Stimulated activated effector memory CD8-positive, alpha-beta T cell treated with anti-CD3 and anti-CD28 coated beads, Interleukin-12 subunit alpha, Interleukin-12 subunit beta, amount 100 ng/mL, for 72 hours (primary cell): Measurements from ENCODE around the gene USH1C.

Source experiments
- ATAC-seq: fragments of 150-1000 bp; cut with Tn5 transposase; 2 replicates; pipeline ENCODE4 v1.10.0; 2021
- DNase-seq, 2 donors: peaks; one replicate each; pipeline ENCODE4 v3.0.0; 2021 to 2022; ENCODE audit warnings: low spot score in 2 of 2
- H3K27ac Mint-ChIP-seq: one replicate; pipeline ENCODE4 v1.8.0; 2022; ENCODE audit warnings: mild to moderate bottlenecking, mixed read lengths
- H3K36me3 Mint-ChIP-seq: one replicate; pipeline ENCODE4 v1.8.0; 2022; ENCODE audit warnings: mild to moderate bottlenecking, mixed read lengths
- H3K4me1 Mint-ChIP-seq: one replicate; pipeline ENCODE4 v1.8.0; 2022; ENCODE audit warnings: mixed read lengths
- H3K4me3 Mint-ChIP-seq: one replicate; pipeline ENCODE4 v1.8.0; 2022; ENCODE audit warnings: mild to moderate bottlenecking, mixed read lengths
- H3K9me3 Mint-ChIP-seq: one replicate; pipeline ENCODE4 v1.8.0; 2022; ENCODE audit warnings: mixed read lengths

Gene USH1C

DNA sequence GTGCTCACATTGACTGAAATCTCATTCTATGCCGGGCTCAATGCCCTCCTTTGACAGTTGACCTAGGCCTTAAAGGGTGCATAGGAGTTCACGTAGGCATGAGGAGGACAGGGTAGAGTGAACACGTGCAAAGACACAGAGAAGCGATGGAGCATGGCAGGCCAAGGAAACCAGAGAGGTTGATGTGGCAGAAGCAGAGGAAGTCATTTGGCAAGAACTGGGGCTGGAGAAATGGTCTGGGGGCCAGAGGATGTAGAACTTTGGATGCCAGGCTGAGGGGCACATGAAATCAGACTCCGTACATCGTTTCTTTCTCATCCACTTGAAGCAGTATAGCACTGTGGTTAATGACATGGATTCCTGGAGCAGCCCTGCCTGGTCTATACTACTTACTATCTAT, 54.0 kb downstream of the USH1C start:
- no peaks in the 10 kb centered on the region for H3K36me3 Mint-ChIP-seq
- no peaks in the 10 kb centered on the region for H3K4me1 Mint-ChIP-seq
- H3K9me3 Mint-ChIP-seq, result no peaks in the 10 kb centered on the region
- H3K27ac Mint-ChIP-seq, result no peak overlapping the region
- ATAC-seq (no peak), DNase-seq (no peak)
- no peak overlapping the region for H3K4me3 Mint-ChIP-seq

- DNase-seq, result no peak
- ATAC-seq, result no peak
- Mint-ChIP-seq H3K36me3 (no peaks in the 10 kb centered on the region), H3K4me3 (no peak overlapping the region), H3K27ac (no peak overlapping the region), H3K9me3 (no peaks in the 10 kb centered on the region), H3K4me1 (no peaks in the 10 kb centered on the region)
Measured at GRCh38 chr11:17489751-17490150, 54.5 kb downstream of the USH1C start.

DNA sequence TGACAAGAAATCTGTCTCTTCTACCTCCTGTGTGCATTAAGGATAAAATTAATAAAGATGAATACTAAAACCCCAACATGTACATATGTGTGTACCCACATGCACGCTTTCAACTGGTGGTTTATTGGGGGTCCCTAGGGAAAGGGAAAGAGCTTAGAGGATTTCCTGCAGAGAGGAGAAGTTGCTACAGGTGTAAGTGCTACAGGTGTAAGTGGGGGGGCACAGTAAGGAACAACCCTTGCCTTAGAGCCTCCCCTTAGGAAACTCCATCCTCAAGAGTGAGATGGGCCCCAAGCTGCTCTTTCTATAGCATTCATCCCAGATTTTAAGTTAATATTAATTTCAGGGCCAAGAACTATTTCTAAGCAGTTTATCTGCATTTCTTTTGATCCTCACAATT, 55.7 kb downstream of the USH1C start:
- no peak overlapping the region for H3K4me3 Mint-ChIP-seq
- DNase-seq, result no peak
- H3K27ac Mint-ChIP-seq, result no peak overlapping the region
- no peaks in the 10 kb centered on the region for H3K36me3 Mint-ChIP-seq
- peaks cover 1% of the 10 kb centered on the region for H3K9me3 Mint-ChIP-seq
- no peak for ATAC-seq
- H3K4me1 Mint-ChIP-seq, result no peaks in the 10 kb centered on the region

DNA sequence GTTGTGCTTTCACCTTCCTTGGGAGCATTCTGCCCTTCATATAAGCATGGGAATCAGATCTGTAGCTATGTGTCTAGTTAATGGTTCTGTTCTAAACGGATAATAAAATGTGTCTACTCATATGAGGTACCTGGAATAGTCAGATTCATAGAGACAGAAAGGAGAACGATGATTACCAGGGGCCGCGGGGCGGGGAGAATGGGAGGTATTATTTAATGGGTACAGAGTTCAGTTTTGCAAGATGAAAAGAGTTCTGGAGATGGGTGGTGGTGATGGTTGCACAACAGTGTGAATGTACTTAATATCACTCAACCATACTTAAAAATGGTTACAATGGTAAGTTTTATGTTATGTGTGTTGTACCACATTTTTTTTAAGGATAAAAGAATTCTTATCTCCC, 57.6 kb downstream of the USH1C start:
- Mint-ChIP-seq H3K9me3 (peaks cover 4% of the 10 kb centered on the region), H3K36me3 (no peaks in the 10 kb centered on the region), H3K4me3 (no peak overlapping the region), H3K27ac (no peak overlapping the region), H3K4me1 (no peaks in the 10 kb centered on the region)
- ATAC-seq (no peak), DNase-seq (no peak)

DNA sequence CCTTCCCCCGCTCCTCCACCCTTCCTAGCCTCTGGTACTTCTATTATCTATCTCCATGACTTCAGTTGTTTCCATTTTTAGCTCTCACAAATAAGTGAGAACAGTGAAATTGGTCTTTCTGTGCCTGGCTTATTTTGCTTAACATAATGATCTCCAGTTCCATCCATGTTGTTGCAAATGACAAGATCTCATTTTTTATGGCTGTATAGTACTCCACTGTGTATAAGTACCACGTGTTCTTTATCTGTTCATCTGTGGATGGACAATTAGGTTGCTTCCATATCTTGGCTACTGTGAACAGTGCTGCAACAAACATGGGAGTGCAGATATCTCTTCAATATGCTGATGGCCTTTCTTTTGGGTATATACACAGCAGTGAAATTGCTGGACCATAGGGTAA, 60.7 kb downstream of the USH1C start:
- H3K9me3 Mint-ChIP-seq, result peaks cover 4% of the 10 kb centered on the region
- DNase-seq, result no peak
- no peaks in the 10 kb centered on the region for H3K4me1 Mint-ChIP-seq
- H3K27ac Mint-ChIP-seq, result no peak overlapping the region
- no peak for ATAC-seq
- no peak overlapping the region for H3K4me3 Mint-ChIP-seq
- no peaks in the 10 kb centered on the region for H3K36me3 Mint-ChIP-seq

DNA sequence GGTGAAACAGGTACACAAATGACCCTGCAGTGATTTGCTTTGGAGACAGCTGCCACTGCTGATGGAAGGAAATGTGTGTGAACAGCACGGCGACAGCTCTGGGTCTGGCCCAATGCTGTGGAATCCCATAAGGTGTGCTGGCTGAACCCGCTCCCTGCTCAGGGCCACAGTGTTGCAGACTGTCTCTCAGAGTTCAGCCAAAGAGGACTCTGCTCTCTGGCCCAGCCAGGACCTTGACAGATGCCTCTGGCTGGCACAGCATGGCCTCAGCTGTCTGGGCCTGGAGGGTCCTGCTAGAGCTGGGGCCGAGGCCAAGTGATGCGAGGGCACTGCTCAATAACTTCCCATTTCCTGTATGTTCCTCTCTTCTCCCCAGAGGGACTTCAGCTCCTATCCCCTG, 62.3 kb downstream of the USH1C start:
- ATAC-seq (no peak), DNase-seq (no peak)
- Mint-ChIP-seq H3K36me3 (no peaks in the 10 kb centered on the region), H3K27ac (no peak overlapping the region), H3K4me3 (no peak overlapping the region), H3K4me1 (no peaks in the 10 kb centered on the region), H3K9me3 (peaks cover 4% of the 10 kb centered on the region)

GRCh38 chr11:17479284-17480214, 64.7 kb downstream of the USH1C start:
- Mint-ChIP-seq H3K4me3 (no peak overlapping the region), H3K4me1 (no peaks in the 10 kb centered on the region), H3K36me3 (no peaks in the 10 kb centered on the region), H3K27ac (no peak overlapping the region), H3K9me3 (peaks cover 4% of the 10 kb centered on the region)
- no peak for DNase-seq
- ATAC-seq, result no peak

DNA sequence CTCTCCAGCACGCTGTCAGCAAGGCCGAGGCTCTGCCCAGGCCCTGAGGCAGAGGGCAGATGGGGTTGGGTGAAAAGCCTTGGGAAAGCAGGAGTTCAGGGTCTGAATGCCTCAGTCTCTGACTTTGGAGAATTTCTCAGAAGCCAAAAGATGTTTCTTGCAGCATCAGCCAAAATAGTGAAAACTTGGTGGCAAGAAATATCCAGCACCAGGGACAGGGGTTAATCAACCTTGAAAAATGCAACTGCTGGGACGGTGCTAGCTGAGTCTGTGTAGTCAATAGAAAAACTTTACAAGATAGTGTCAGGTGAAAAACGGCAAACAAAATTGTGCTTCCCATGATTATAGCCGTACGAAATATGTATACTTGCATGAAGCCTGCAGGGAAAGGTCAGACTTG, 66.1 kb downstream of the USH1C start:
- H3K4me3 Mint-ChIP-seq, result no peak overlapping the region
- no peaks in the 10 kb centered on the region for H3K4me1 Mint-ChIP-seq
- no peaks in the 10 kb centered on the region for H3K9me3 Mint-ChIP-seq
- ATAC-seq (no peak), DNase-seq (no peak)
- no peaks in the 10 kb centered on the region for H3K36me3 Mint-ChIP-seq
- H3K27ac Mint-ChIP-seq, result no peak overlapping the region

DNA sequence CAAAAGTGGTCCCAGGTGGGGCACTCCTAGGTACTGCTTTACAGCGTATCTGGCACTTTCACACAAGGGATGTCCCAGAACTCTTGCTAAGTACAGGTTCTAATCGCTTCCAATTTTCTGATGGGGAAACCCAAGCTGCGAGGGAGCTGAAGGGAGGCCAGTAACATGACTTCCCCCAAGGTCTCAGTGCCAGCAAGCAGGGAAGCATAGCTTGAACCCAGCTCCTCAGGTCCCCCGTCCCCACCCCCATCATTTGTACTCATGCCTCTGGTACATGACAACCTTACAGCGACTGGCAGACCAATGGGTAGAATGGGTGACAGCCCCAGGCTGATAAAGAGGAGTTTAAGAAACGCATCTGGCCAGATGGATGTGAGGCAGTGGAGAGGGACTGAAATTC, 66.9 kb downstream of the USH1C start:
- DNase-seq, result no peak

GRCh38 chr11:17477084-17477333, 67.2 kb downstream of the USH1C start:
- H3K36me3 Mint-ChIP-seq, result no peaks in the 10 kb centered on the region

More for the DNA sequence above, 66.9 kb downstream of the USH1C start:
- H3K4me3 Mint-ChIP-seq, result no peak overlapping the region
- ATAC-seq, result no peak
- H3K9me3 Mint-ChIP-seq, result no peaks in the 10 kb centered on the region
- no peaks in the 10 kb centered on the region for H3K4me1 Mint-ChIP-seq
- no peaks in the 10 kb centered on the region for H3K36me3 Mint-ChIP-seq
- H3K27ac Mint-ChIP-seq, result no peak overlapping the region

GRCh38 chr11:17476317-17477083, 67.7 kb downstream of the USH1C start, which contains the start of gene ABCC8:
ABCC8 (minus strand) TSS chr11:17476845; CDS start chr11:17476776, 69 bp downstream.
- no peak within 1 kb of the TSS for H3K27ac Mint-ChIP-seq
- DNase-seq, result no peak

More at GRCh38 chr11:17477084-17477333, 67.2 kb downstream of the USH1C start:
- Mint-ChIP-seq H3K4me1 (no peaks in the 10 kb centered on the region), H3K27ac (no peak overlapping the region), H3K4me3 (no peak overlapping the region), H3K9me3 (no peaks in the 10 kb centered on the region)
- DNase-seq (no peak), ATAC-seq (no peak)

GRCh38 chr11:17475666-17476316, 68.4 kb downstream of the USH1C start:
- no peaks in the 10 kb centered on the region for H3K4me1 Mint-ChIP-seq
- H3K36me3 Mint-ChIP-seq, result no peaks in the 10 kb centered on the region
- H3K9me3 Mint-ChIP-seq, result no peaks in the 10 kb centered on the region
- no peak for DNase-seq
- H3K27ac Mint-ChIP-seq, result no peak overlapping the region
- no peak for ATAC-seq
- H3K4me3 Mint-ChIP-seq, result no peak overlapping the region

More at GRCh38 chr11:17476317-17477083, 67.7 kb downstream of the USH1C start, which contains the start of gene ABCC8:
- Mint-ChIP-seq H3K4me1 (no peaks in the 10 kb centered on the region), H3K36me3 (no peaks in the 10 kb centered on the region), H3K9me3 (no peaks in the 10 kb centered on the region), H3K4me3 (no peak within 1 kb of the TSS)
- ATAC-seq, result no peak

DNA sequence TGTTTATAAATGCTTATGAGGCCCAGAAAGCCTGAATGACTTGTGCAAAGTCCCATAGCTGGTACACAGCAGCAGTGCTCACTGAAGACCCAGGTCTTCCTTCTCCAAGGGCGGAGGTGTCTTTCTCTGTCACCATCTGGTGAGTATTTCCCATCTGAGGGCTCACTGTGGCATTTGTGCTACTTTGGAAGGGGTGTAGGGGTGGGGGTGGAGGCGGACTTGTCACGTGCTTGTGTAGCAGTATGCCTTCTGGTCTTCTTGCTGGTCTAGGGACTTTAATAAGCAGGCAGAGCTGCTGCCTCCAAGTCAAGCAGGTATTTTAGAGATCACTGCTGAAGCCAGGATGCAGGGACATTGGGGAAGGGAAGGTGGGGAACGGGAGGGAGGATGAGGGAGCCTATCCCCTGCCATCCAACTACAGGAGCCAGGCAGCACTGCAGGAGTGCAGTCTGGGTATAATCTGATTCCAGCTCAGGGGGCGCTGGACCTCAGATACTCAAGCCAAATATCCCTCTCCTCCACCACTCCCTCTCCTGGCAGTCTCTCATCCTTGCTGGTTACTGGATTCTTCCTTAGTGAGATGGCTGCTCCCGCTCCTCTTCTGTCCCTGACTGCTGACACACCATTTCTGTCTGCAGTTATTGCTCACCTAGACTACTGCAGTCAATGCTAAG, 71.0 kb downstream of the USH1C start:
- no peaks in the 10 kb centered on the region for H3K4me1 Mint-ChIP-seq
- DNase-seq, result no peak
- H3K9me3 Mint-ChIP-seq, result no peaks in the 10 kb centered on the region
- no peak overlapping the region for H3K4me3 Mint-ChIP-seq
- no peak for ATAC-seq
- H3K36me3 Mint-ChIP-seq, result no peaks in the 10 kb centered on the region
- H3K27ac Mint-ChIP-seq, result no peak overlapping the region

- no peaks in the 10 kb centered on the region for H3K4me1 Mint-ChIP-seq
- DNase-seq (no peak), ATAC-seq (no peak)
- no peaks in the 10 kb centered on the region for H3K36me3 Mint-ChIP-seq
- no peak overlapping the region for H3K4me3 Mint-ChIP-seq
- no peak overlapping the region for H3K27ac Mint-ChIP-seq
- no peaks in the 10 kb centered on the region for H3K9me3 Mint-ChIP-seq
Measured at GRCh38 chr11:17472467-17472866, 71.7 kb downstream of the USH1C start.

DNA sequence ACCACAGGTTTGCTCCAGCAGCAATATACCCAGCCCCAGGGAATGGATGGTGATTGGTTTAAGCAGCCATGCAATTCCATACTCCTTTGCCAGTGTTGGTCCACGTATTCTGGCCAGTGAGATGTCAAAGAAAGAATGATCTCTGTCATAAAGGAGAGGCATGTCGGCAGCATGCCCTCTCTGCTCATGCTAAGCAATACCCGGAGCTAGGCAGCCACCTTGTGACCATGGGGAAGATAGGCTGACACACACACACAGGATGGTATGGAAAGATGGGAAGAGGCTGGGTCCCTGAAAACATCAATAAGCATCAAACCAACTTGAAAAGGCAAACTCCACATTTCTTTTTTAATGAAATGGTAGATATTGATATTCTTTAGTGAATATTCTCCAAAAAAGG, 72.7 kb downstream of the USH1C start:
- no peak for ATAC-seq

More for the DNA sequence above, 72.7 kb downstream of the USH1C start:
- no peak overlapping the region for H3K4me3 Mint-ChIP-seq
- no peaks in the 10 kb centered on the region for H3K4me1 Mint-ChIP-seq
- no peak overlapping the region for H3K27ac Mint-ChIP-seq
- H3K9me3 Mint-ChIP-seq, result no peaks in the 10 kb centered on the region
- no peak for DNase-seq
- no peaks in the 10 kb centered on the region for H3K36me3 Mint-ChIP-seq
